Measurements from ENCODE around the gene GID8.

- no peak for TF ChIP-seq JUND (IDR thresholded peaks at IDR 0.05)
- TF ChIP-seq CTCF (IDR thresholded peaks at IDR 0.05) = no peak
Measured at GRCh38 chr20:62901891-62902290, 36.1 kb upstream of the GID8 start.

Measured in SK-N-SH (cell line).